NCI-H146 treated with DMSO at 0.1 percent for 48 hours (cell line): Measurements from ENCODE around the gene AXIN1.
"Not testable (repeated sequence)": the region's sequence is repeated elsewhere in the genome, so short reads cannot be mapped to it uniquely, and the experiment has no call there.

Source experiments
- DNase-seq: peaks from one replicate; lab custom pipeline; 2025; ENCODE audit not compliant: unreplicated experiment; lab: John Stamatoyannopoulos, UW

Gene AXIN1

GRCh38 chr16:369866-370436 is 17.4 kb upstream of the AXIN1 start:
- no peak for DNase-seq

- DNase-seq, result no peak
These were observed 16.8 kb upstream of the AXIN1 start for GRCh38 chr16:369275-369865.

- DNase-seq, result no peak
These were observed 16.1 kb upstream of the AXIN1 start for GRCh38 chr16:368388-369158.

GRCh38 chr16:367333-367903 is 14.9 kb upstream of the AXIN1 start:
- DNase-seq, result no peak

- no peak for DNase-seq
These were observed 14.0 kb upstream of the AXIN1 start for GRCh38 chr16:366476-366875.

- no peak for DNase-seq
These were observed 12.3 kb upstream of the AXIN1 start for GRCh38 chr16:364595-365491.

- DNase-seq, result no peak
These were observed 11.4 kb upstream of the AXIN1 start for GRCh38 chr16:363766-364490.

- DNase-seq, result no peak
These were observed 10.7 kb upstream of the AXIN1 start for GRCh38 chr16:363110-363765.

- not testable (repeated sequence) for DNase-seq
These were observed 10.1 kb upstream of the AXIN1 start for GRCh38 chr16:362702-362999.

GRCh38 chr16:361872-362701 is 9.6 kb upstream of the AXIN1 start:
- DNase-seq, result peak; percentile 86

- DNase-seq, result peak; percentile 51
These were observed 8.9 kb upstream of the AXIN1 start for GRCh38 chr16:361341-361871.

- no peak for DNase-seq
These were observed 8.3 kb upstream of the AXIN1 start for GRCh38 chr16:360698-361336.

- DNase-seq, result no peak
These were observed 7.6 kb upstream of the AXIN1 start for GRCh38 chr16:359871-360697.

- DNase-seq, result no peak
These were observed 6.7 kb upstream of the AXIN1 start for GRCh38 chr16:359067-359763.

GRCh38 chr16:356741-357140 is 4.2 kb upstream of the AXIN1 start:
- DNase-seq, result no peak

GRCh38 chr16:354971-355461 is 2.5 kb upstream of the AXIN1 start:
- no peak for DNase-seq
